HL-60 (cell line): Measurements from ENCODE around the gene STKLD1.
"Not testable (repeated sequence)": the region's sequence is repeated elsewhere in the genome, so short reads cannot be mapped to it uniquely, and the experiment has no call there.

ENCODE experiments used
- POLR2AphosphoS5 ChIP-seq: IDR thresholded peaks from 2 replicates; pipeline ENCODE4 v1.6.1; 2012; ENCODE audit warnings: low read depth
- TF ChIP-seq, protein P1 (sequence below): IDR thresholded peaks from one replicate; pipeline ENCODE4 v1.5.1; 2011; ENCODE audit warnings: low read length, control low read depth, inconsistent platforms; ENCODE audit not compliant: insufficient read depth

DNA sequence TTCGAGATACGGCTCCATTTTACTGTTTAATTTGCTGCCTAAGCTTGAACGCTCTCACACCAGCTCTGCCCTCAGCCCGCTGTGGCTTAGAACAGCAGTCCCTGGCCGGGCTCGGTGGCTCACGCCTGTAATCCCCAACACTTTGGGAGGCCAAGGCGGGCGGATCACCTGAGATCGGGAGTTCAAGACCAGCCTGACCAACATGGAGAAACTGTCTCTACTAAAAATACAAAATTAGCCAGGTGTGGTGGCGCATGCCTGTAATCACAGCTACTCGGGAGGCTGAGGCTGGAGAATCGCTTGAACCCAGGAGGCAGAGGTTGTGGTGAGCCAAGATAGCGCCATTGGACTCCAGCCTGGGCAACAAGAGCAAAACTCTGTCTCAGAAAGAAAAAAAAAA, 1.1 kb downstream of the STKLD1 start:
- TF ChIP-seq, protein P1, sequence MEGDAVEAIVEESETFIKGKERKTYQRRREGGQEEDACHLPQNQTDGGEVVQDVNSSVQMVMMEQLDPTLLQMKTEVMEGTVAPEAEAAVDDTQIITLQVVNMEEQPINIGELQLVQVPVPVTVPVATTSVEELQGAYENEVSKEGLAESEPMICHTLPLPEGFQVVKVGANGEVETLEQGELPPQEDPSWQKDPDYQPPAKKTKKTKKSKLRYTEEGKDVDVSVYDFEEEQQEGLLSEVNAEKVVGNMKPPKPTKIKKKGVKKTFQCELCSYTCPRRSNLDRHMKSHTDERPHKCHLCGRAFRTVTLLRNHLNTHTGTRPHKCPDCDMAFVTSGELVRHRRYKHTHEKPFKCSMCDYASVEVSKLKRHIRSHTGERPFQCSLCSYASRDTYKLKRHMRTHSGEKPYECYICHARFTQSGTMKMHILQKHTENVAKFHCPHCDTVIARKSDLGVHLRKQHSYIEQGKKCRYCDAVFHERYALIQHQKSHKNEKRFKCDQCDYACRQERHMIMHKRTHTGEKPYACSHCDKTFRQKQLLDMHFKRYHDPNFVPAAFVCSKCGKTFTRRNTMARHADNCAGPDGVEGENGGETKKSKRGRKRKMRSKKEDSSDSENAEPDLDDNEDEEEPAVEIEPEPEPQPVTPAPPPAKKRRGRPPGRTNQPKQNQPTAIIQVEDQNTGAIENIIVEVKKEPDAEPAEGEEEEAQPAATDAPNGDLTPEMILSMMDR: not testable (repeated sequence)
- not testable (repeated sequence) for TF ChIP-seq POLR2AphosphoS5
